Measurements from ENCODE around the gene ADNP. TPM values are rescaled to one million over a fixed set of nuclear protein-coding genes. Genes with fewer than 3 reads are reported as not detected.

Gene ADNP
- total and polyA plus RNA-seq, 2 of the 4 experiments (the other 2 are of a cell fraction), result 23.3 to 24.8 TPM

- H2BK5ac ChIP-seq (ENCODE audit: low read depth, low read length, poor library complexity, severe bottlenecking), result no peak overlapping the region
- in situ Hi-C loops (cut with MboI; ENCODE audit: low sequenced_read_pairs) (no loop called here), intact Hi-C loops (cut with micrococcal nuclease) (no loop called here), dilution Hi-C loops (cut with HindIII; ENCODE audit: low sequenced_read_pairs, unreplicated experiment) (no loop called here)
- no peak overlapping the region for H3K9ac ChIP-seq (ENCODE audit: low read depth, low read length)
- ATAC-seq (ENCODE audit: low read depth), result no peak
- DNase-seq, result peak; percentile 79
- no peak overlapping the region for H4K91ac ChIP-seq (ENCODE audit: insufficient read depth, low read depth, low read length)
- H3K4ac ChIP-seq (ENCODE audit: low read depth, low read length), result no peak overlapping the region
- no peak overlapping the region for H2BK20ac ChIP-seq (ENCODE audit: low read depth, low read length)
- H2BK15ac ChIP-seq (ENCODE audit: low read depth, low read length), result no peak overlapping the region
- TF ChIP-seq RCOR1 (IDR thresholded peaks at IDR 0.05; ENCODE audit: insufficient replicate concordance, low read length), result no peak
- TF ChIP-seq MAFK (IDR thresholded peaks at IDR 0.05; ENCODE audit: low read depth, low read length), result peak; percentile 33; the same call in 1 of the 2 replicates
- no peak for TF ChIP-seq ELK1 (IDR thresholded peaks at IDR 0.05; ENCODE audit: borderline replicate concordance, low read depth, low read length)
- no peak for TF ChIP-seq RFX5 (IDR thresholded peaks at IDR 0.05; ENCODE audit: low read depth, low read length)
- TF ChIP-seq RAD21 (IDR thresholded peaks at IDR 0.05; ENCODE audit: low read length), result no peak
- no peak for TF ChIP-seq CHD1 (IDR thresholded peaks at IDR 0.05; ENCODE audit: low read depth, low read length)
- TF ChIP-seq SMC3 (IDR thresholded peaks at IDR 0.05; ENCODE audit: low read depth, low read length), result no peak
- no peak for TF ChIP-seq BHLHE40 (IDR thresholded peaks at IDR 0.05; ENCODE audit: low read depth, low read length)
- H3K36me3 ChIP-seq (ENCODE audit: control insufficient read depth, insufficient read depth, low read length), result no peaks in the 10 kb centered on the region
- no peak overlapping the region for H3K4me3 ChIP-seq (ENCODE audit: insufficient read depth, low read depth, low read length)
- no peak overlapping the region for H3K4me2 ChIP-seq (ENCODE audit: low read depth, low read length)
- H3K56ac ChIP-seq (ENCODE audit: extremely low read depth, insufficient read depth, low read length), result no peak overlapping the region
- H3K27me3 ChIP-seq (ENCODE audit: control insufficient read depth, insufficient read depth, low read length), result no peaks in the 10 kb centered on the region
- no peak overlapping the region for H3K23ac ChIP-seq (ENCODE audit: low read depth, low read length)
- ChIA-PET CTCF (no interaction called here), POLR2A (ENCODE audit: unreplicated experiment) (no interaction called here)
- peaks cover 23% of the 10 kb centered on the region for H3K4me1 ChIP-seq (ENCODE audit: control insufficient read depth, insufficient read depth, low read length)
- H4K8ac ChIP-seq (ENCODE audit: low read depth in 2 of 2, low read length in 2 of 2), result no peak overlapping the region; a peak in 1 of 4 replicates
- no peak overlapping the region for H3K18ac ChIP-seq (ENCODE audit: low read depth, low read length)
- H4K5ac ChIP-seq (ENCODE audit: low read depth, low read length), result no peak overlapping the region
- H4K20me1 ChIP-seq (ENCODE audit: insufficient read depth, low read length), result peaks cover 16% of the 10 kb centered on the region; the same call in 1 of the 2 replicates
- peak overlapping the region; percentile 41; the same call in 1 of the 2 replicates for H2BK120ac ChIP-seq (ENCODE audit: low read depth, low read length)
- WGBS, 2 experiments (ENCODE audit: extremely low coverage in 2 of 2, insufficient read length in 1 of 2), result 100% methylated on average over 2 of the region's 11 CpGs; no CpG with 5 or more reads in 1 of the 2 experiments
- peak overlapping the region; percentile 84 for H2AK9ac ChIP-seq (replicated peaks; ENCODE audit: low read depth, low read length, poor library complexity)
- H3K9me3 ChIP-seq (ENCODE audit: control insufficient read depth, insufficient read depth, low read length), result no peaks in the 10 kb centered on the region
- H2AK5ac ChIP-seq (ENCODE audit: low read depth, low read length), result peak overlapping the region; percentile 79; the same call in 1 of the 2 replicates
- H3K9me1 ChIP-seq (ENCODE audit: insufficient read depth, low read length), result peaks cover 27% of the 10 kb centered on the region
- H3K14ac ChIP-seq (replicated peaks; ENCODE audit: low read depth, low read length), result no peak overlapping the region
- H2AFZ ChIP-seq (replicated peaks; ENCODE audit: low read length, poor library complexity), result peak overlapping the region; percentile 29
- peaks cover 0 to 19% of the 10 kb centered on the region in 2 experiments; a peak in 2 of 4 replicates for H3K79me1 ChIP-seq (ENCODE audit: low read depth in 1 of 2, low read length in 2 of 2)
- H3K27ac ChIP-seq (ENCODE audit: insufficient read depth, low read length), result no peak overlapping the region
- no TSS peak for BruUV-seq (replicated peaks)
These were observed 62.4 kb downstream of the ADNP start for GRCh38 chr20:50868509-50869495.

Data from IMR-90 (cell line).